HL-60 (cell line): ENCODE results near the gene PEX26.
"Not testable (repeated sequence)": the region's sequence is repeated elsewhere in the genome, so short reads cannot be mapped to it uniquely, and the experiment has no call there.

Source experiments
- DNase-seq, 2 experiments: peaks; one replicate each; pipeline ENCODE4 v3.0.0-alpha.2; 2010 to 2020; ENCODE audit warnings: low read depth in 1 of 2, low spot score in 1 of 2
- H3K27ac ChIP-seq: fragments of 250-450 bp; sonication (Bioruptor Pico); replicated peaks from 2 replicates; pipeline ENCODE4 v1.5.1; 2020; ENCODE audit warnings: mild to moderate bottlenecking, moderate library complexity
- H3K27me3 ChIP-seq: fragments of 250-450 bp; sonication (Bioruptor Pico); 2 replicates; pipeline ENCODE4 v1.5.1; 2021; ENCODE audit warnings: mild to moderate bottlenecking, moderate library complexity; ENCODE audit not compliant: insufficient read depth, poor library complexity, severe bottlenecking
- H3K4me3 ChIP-seq: replicated peaks from 2 replicates; pipeline ENCODE4 v1.5.1; 2011; ENCODE audit warnings: mild to moderate bottlenecking, control low read depth, low read length; ENCODE audit not compliant: insufficient read depth
- GABPA ChIP-seq: IDR thresholded peaks from 2 replicates; pipeline ENCODE4 v1.6.1; 2012; ENCODE audit warnings: low read depth
- POLR2AphosphoS5 ChIP-seq: IDR thresholded peaks from 2 replicates; pipeline ENCODE4 v1.6.1; 2012; ENCODE audit warnings: low read depth
- SPI1 ChIP-seq: IDR thresholded peaks from 2 replicates; pipeline ENCODE4 v1.6.1; 2012; ENCODE audit warnings: low read depth, mild to moderate bottlenecking, borderline replicate concordance
- TF ChIP-seq, protein P1 (sequence below): IDR thresholded peaks from 2 replicates; pipeline ENCODE4 v1.6.1; 2012; ENCODE audit warnings: low read depth; ENCODE audit not compliant: insufficient replicate concordance
- TF ChIP-seq, protein P2 (sequence below): IDR thresholded peaks from one replicate; pipeline ENCODE4 v1.5.1; 2011; ENCODE audit warnings: low read length, control low read depth, inconsistent platforms; ENCODE audit not compliant: insufficient read depth

PEX26 gene

DNA sequence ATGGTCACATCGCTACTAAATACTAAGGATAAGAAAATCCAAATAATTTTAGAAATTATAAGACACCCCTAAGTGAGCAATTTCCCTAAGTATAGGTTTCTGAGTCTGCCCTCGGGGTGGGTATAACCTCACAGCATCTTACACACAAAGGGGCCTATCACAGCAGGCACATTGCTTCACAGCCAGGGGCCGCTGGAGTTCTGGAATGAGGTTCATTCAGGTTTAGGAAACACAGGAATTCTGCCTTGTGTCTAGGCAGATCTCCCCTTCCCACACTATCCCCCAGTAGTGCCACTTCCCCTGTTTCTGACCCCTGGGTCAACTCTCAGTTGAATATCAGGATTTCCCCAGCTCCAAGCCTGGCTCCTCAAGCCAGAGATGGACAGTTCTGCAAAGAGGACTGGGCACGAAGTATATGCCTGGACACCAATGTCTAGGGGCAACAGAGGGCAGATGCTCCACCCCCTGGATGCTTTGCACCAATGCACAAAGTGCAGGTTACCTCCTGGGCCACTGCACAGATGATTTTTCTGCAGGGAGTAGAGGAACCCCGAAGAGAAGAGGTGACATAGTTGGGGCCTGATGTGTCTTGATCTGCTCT, 44.3 kb downstream of the PEX26 start:
- H3K27ac ChIP-seq, result no peak overlapping the region
- no peak for DNase-seq
- H3K4me3 ChIP-seq, result no peak overlapping the region
- TF ChIP-seq, protein P1, sequence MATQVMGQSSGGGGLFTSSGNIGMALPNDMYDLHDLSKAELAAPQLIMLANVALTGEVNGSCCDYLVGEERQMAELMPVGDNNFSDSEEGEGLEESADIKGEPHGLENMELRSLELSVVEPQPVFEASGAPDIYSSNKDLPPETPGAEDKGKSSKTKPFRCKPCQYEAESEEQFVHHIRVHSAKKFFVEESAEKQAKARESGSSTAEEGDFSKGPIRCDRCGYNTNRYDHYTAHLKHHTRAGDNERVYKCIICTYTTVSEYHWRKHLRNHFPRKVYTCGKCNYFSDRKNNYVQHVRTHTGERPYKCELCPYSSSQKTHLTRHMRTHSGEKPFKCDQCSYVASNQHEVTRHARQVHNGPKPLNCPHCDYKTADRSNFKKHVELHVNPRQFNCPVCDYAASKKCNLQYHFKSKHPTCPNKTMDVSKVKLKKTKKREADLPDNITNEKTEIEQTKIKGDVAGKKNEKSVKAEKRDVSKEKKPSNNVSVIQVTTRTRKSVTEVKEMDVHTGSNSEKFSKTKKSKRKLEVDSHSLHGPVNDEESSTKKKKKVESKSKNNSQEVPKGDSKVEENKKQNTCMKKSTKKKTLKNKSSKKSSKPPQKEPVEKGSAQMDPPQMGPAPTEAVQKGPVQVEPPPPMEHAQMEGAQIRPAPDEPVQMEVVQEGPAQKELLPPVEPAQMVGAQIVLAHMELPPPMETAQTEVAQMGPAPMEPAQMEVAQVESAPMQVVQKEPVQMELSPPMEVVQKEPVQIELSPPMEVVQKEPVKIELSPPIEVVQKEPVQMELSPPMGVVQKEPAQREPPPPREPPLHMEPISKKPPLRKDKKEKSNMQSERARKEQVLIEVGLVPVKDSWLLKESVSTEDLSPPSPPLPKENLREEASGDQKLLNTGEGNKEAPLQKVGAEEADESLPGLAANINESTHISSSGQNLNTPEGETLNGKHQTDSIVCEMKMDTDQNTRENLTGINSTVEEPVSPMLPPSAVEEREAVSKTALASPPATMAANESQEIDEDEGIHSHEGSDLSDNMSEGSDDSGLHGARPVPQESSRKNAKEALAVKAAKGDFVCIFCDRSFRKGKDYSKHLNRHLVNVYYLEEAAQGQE, result no peak
- TF ChIP-seq GABPA, result no peak
- TF ChIP-seq, protein P2, sequence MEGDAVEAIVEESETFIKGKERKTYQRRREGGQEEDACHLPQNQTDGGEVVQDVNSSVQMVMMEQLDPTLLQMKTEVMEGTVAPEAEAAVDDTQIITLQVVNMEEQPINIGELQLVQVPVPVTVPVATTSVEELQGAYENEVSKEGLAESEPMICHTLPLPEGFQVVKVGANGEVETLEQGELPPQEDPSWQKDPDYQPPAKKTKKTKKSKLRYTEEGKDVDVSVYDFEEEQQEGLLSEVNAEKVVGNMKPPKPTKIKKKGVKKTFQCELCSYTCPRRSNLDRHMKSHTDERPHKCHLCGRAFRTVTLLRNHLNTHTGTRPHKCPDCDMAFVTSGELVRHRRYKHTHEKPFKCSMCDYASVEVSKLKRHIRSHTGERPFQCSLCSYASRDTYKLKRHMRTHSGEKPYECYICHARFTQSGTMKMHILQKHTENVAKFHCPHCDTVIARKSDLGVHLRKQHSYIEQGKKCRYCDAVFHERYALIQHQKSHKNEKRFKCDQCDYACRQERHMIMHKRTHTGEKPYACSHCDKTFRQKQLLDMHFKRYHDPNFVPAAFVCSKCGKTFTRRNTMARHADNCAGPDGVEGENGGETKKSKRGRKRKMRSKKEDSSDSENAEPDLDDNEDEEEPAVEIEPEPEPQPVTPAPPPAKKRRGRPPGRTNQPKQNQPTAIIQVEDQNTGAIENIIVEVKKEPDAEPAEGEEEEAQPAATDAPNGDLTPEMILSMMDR, result no peak
- TF ChIP-seq SPI1, result no peak
- TF ChIP-seq POLR2AphosphoS5, result no peak
- no peaks in the 10 kb centered on the region for H3K27me3 ChIP-seq

DNA sequence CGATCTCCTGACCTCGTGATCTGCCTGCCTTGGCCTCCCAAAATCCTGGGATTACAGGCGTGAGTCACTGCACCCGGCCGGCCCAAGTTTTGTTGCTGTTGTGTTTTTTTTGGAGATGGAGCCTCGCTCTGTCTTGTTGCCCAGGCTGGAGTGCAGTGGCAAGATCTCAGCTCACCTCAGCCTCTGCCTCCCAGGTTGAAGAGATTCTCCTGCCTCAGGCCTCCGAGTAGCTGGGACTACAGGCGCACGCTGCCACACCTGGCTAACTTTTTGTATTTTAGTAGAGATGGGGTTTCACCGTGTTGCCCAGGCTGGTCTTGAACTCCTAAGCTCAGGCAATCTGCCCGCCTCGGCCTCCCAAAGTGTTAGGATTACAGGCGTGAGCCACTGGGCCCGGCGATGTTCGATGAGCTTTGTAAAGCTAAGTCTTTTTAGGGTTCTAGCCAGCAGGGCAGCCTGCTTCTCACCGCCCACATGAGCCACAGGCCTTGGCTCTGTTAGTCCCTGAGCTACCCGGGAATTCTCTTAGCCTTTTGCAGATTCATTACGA, 45.8 kb downstream of the PEX26 start:
- not testable (repeated sequence) for H3K27ac ChIP-seq, H3K4me3 ChIP-seq, H3K27me3 ChIP-seq, DNase-seq

DNA sequence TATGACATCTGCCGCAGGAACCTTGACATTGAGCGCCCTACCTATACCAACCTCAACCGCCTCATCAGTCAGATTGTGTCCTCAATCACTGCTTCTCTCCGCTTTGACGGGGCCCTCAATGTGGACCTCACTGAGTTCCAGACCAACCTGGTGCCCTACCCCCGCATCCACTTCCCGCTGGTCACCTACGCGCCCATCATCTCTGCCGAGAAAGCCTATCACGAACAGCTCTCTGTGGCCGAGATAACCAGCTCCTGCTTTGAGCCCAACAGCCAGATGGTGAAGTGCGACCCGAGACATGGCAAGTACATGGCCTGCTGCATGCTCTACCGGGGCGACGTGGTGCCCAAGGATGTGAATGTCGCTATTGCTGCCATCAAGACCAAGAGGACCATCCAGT, 48.8 kb downstream of the PEX26 start:
- Histone ChIP-seq H3K4me3 (no peak overlapping the region), H3K27ac (no peak overlapping the region), H3K27me3 (no peaks in the 10 kb centered on the region)
- TF ChIP-seq, protein P2, result no peak
- TF ChIP-seq, protein P1, result no peak
- TF ChIP-seq GABPA, result no peak
- no peak for TF ChIP-seq SPI1
- no peak for TF ChIP-seq POLR2AphosphoS5
- DNase-seq, result no peak

DNA sequence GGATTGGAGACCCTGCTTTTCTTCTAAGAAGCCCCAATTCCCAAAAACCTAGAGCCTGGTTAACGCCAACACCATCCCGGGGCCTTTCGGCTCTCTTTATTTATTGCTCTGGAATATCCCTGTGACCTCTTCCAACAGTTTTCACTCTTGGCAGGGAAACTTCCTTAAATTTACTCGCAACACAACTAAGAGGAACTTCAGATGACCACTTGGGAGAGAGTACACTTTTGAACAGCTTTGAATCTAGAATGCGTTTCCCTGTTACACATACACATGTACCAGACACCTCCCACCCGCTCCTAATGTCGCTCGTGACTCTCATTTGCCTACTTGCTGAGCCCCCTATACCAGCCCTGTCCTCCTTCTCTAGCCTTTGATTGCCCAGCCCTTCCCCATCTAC, 52.2 kb downstream of the PEX26 start:
- TF ChIP-seq, protein P1, result no peak
- TF ChIP-seq GABPA, result no peak
- TF ChIP-seq SPI1, result no peak
- TF ChIP-seq, protein P2, result no peak
- no peak for TF ChIP-seq POLR2AphosphoS5
- DNase-seq, result no peak
- H3K27me3 ChIP-seq, result no peaks in the 10 kb centered on the region
- no peak overlapping the region for H3K27ac ChIP-seq
- H3K4me3 ChIP-seq, result no peak overlapping the region
